WTC11 (cell line): ENCODE data around the gene KIF21A.

Source experiments
- CTCF ChIP-seq: fragments of 200-600 bp; IDR thresholded peaks from 2 replicates; pipeline ENCODE4 v1.8.0; 2022; ENCODE audit warnings: antibody characterized with exemption
- ELF4 ChIP-seq: sonication (generic); formaldehyde crosslinking; IDR thresholded peaks from 2 replicates; pipeline ENCODE4 v1.8.1; 2022; ENCODE audit warnings: low read depth, mild to moderate bottlenecking, moderate library complexity, missing genetic modification reagents
- ESRRA ChIP-seq: sonication (generic); formaldehyde crosslinking; IDR thresholded peaks from 2 replicates; pipeline ENCODE4 v1.8.1; 2022; ENCODE audit warnings: mild to moderate bottlenecking, missing genetic modification reagents, borderline replicate concordance
- IRF2 ChIP-seq: sonication (generic); formaldehyde crosslinking; IDR thresholded peaks from 2 replicates; pipeline ENCODE4 v1.8.0; 2022; ENCODE audit warnings: low read depth, missing genetic modification reagents, borderline replicate concordance
- NFATC4 ChIP-seq: fragments of 250-450 bp; sonication (Bioruptor Pico); IDR thresholded peaks from 2 replicates; pipeline ENCODE4 v1.9.0; 2021; ENCODE audit warnings: mild to moderate bottlenecking
- SP1 ChIP-seq: sonication (generic); formaldehyde crosslinking; conservative IDR thresholded peaks from 2 replicates; pipeline ENCODE4 v1.8.1; 2022; ENCODE audit warnings: missing genetic modification reagents
- TEAD1 ChIP-seq: sonication (generic); formaldehyde crosslinking; IDR thresholded peaks from 2 replicates; pipeline ENCODE4 v1.8.0; 2022; ENCODE audit warnings: mild to moderate bottlenecking, missing genetic modification reagents

GRCh38 chr12:39364196-39364595 is 78.7 kb downstream of the KIF21A start:
- no peak for TF ChIP-seq CTCF
- TF ChIP-seq ESRRA (CRISPR knock-in tag) = no peak
- TF ChIP-seq TEAD1 (CRISPR knock-in tag) = no peak
- no peak for TF ChIP-seq ELF4 (CRISPR knock-in tag)
- no peak for TF ChIP-seq SP1 (CRISPR knock-in tag)
- no peak for TF ChIP-seq NFATC4 (CRISPR knock-in tag)
- TF ChIP-seq IRF2 (CRISPR knock-in tag) = no peak
